Mesendoderm (in vitro differentiated cells): Measurements from ENCODE around the gene GAS2L3. TPM values are rescaled to one million over a fixed set of nuclear protein-coding genes. Genes with fewer than 3 reads are reported as not detected.

Experiments
- DNase-seq: peaks from one replicate; pipeline ENCODE4 v3.0.0; 2013
- H2AK5ac ChIP-seq: 2 replicates; pipeline ENCODE4 v1.6.1; 2013; ENCODE audit warnings: low read length, inconsistent platforms
- H2BK120ac ChIP-seq: 2 replicates; pipeline ENCODE4 v1.6.1; 2013; ENCODE audit warnings: low read depth, mild to moderate bottlenecking, low read length, moderate library complexity, mixed read lengths
- H2BK15ac ChIP-seq: replicated peaks from 2 replicates; pipeline ENCODE4 v1.6.1; 2013; ENCODE audit warnings: low read depth, mild to moderate bottlenecking, moderate library complexity
- H2BK5ac ChIP-seq: 2 replicates; pipeline ENCODE4 v1.6.1; 2013; ENCODE audit warnings: low read length, inconsistent platforms
- H3K18ac ChIP-seq: 2 replicates; pipeline ENCODE4 v1.6.1; 2013; ENCODE audit warnings: mild to moderate bottlenecking, low read length, mixed read lengths
- H3K23ac ChIP-seq: one replicate; pipeline ENCODE4 v1.6.1; 2013; ENCODE audit warnings: low read length
- H3K27ac ChIP-seq: 2 replicates; pipeline ENCODE4 v1.5.1; 2013; ENCODE audit warnings: low read depth, mild to moderate bottlenecking, inconsistent platforms, low read length, moderate library complexity
- H3K27me3 ChIP-seq: 2 replicates; pipeline ENCODE4 v1.6.1; 2013; ENCODE audit warnings: low read length, control low read depth, mild to moderate bottlenecking, inconsistent platforms; ENCODE audit not compliant: insufficient read depth, poor library complexity
- H3K36me3 ChIP-seq: 2 replicates; pipeline ENCODE4 v1.6.1; 2013; ENCODE audit warnings: low read length, inconsistent platforms; ENCODE audit not compliant: control insufficient read depth, insufficient read depth
- H3K4ac ChIP-seq: one replicate; pipeline ENCODE4 v1.6.1; 2013; ENCODE audit warnings: low read depth, mild to moderate bottlenecking, low read length, moderate library complexity
- H3K4me1 ChIP-seq: 2 replicates; pipeline ENCODE4 v1.6.1; 2013; ENCODE audit warnings: low read depth, low read length, inconsistent platforms; ENCODE audit not compliant: control insufficient read depth
- H3K4me2 ChIP-seq: 2 replicates; pipeline ENCODE4 v1.6.1; 2013; ENCODE audit warnings: low read length
- H3K4me3 ChIP-seq: 2 replicates; pipeline ENCODE4 v1.5.1; 2013; ENCODE audit warnings: mild to moderate bottlenecking, low read length
- H3K56ac ChIP-seq: one replicate; pipeline ENCODE4 v1.6.1; 2013; ENCODE audit warnings: low read length
- H3K79me1 ChIP-seq: 2 replicates; pipeline ENCODE4 v1.6.1; 2013; ENCODE audit warnings: low read length, inconsistent platforms
- H3K79me2 ChIP-seq: 2 replicates; pipeline ENCODE4 v1.6.1; 2013; ENCODE audit warnings: mild to moderate bottlenecking, low read length; ENCODE audit not compliant: control insufficient read depth, insufficient read depth
- H3K9ac ChIP-seq: 2 replicates; pipeline ENCODE4 v1.6.1; 2013; ENCODE audit warnings: low read length, inconsistent platforms
- H4K5ac ChIP-seq: one replicate; pipeline ENCODE4 v1.6.1; 2013; ENCODE audit warnings: low read length
- H4K8ac ChIP-seq: one replicate; pipeline ENCODE4 v1.6.1; 2013; ENCODE audit warnings: low read depth, mild to moderate bottlenecking, control low read depth, low read length, moderate library complexity
- WGBS: extraction: QIAGEN DNeasy Blood & Tissue Kit; methylation state at CpG from one replicate; pipeline ENCODE4 v1.1.7; 2013; ENCODE audit warnings: low lambda C conversion rate, missing lambda C conversion rate; ENCODE audit not compliant: insufficient coverage; ENCODE audit errors: extremely low coverage; 5-methylcytosine and 5-hydroxymethylcytosine counted together
- small RNA-seq: library from polyadenylated mRNA; stranded (forward); fragments of <200 nt; extraction: miRNeasy Mini kit (QIAGEN cat#:217004); gene quantifications from one replicate; pipeline ENCODE3, GENCODE V24; 2013; ENCODE audit not compliant: insufficient read depth

Gene GAS2L3

GRCh38 chr12:100671396-100672074 lies 98.1 kb downstream of the GAS2L3 start:
- no peaks in the 10 kb centered on the region for H3K79me2 ChIP-seq

GRCh38 chr12:100672075-100672592 lies 98.7 kb downstream of the GAS2L3 start:
- Histone ChIP-seq H3K56ac (no peak overlapping the region), H2BK5ac (no peak overlapping the region), H4K5ac (no peak overlapping the region), H3K4ac (no peak overlapping the region), H3K9ac (no peak overlapping the region), H3K4me1 (no peaks in the 10 kb centered on the region), H3K36me3 (no peaks in the 10 kb centered on the region), H2AK5ac (no peak overlapping the region), H4K8ac (no peak overlapping the region), H3K79me2 (no peaks in the 10 kb centered on the region), H3K27me3 (no peaks in the 10 kb centered on the region), H3K27ac (no peak overlapping the region), H2BK120ac (no peak overlapping the region), H3K4me3 (no peak overlapping the region), H3K79me1 (no peaks in the 10 kb centered on the region), H3K23ac (no peak overlapping the region), H3K18ac (no peak overlapping the region), H3K4me2 (no peak overlapping the region), H2BK15ac (no peak overlapping the region)
- no CpG with 5 or more reads among the region's 2 CpGs for WGBS
- DNase-seq = peak; percentile 75

More at GRCh38 chr12:100671396-100672074, 98.1 kb downstream of the GAS2L3 start:
- H3K4me3 ChIP-seq = no peak overlapping the region
- no peak overlapping the region for H4K5ac ChIP-seq
- H2BK5ac ChIP-seq = no peak overlapping the region
- WGBS = no CpG with 5 or more reads among the region's 7 CpGs
- no peak overlapping the region for H3K18ac ChIP-seq
- H3K4me2 ChIP-seq = no peak overlapping the region
- no peak overlapping the region for H2AK5ac ChIP-seq
- no peak overlapping the region for H4K8ac ChIP-seq
- H3K27me3 ChIP-seq = no peaks in the 10 kb centered on the region
- H3K56ac ChIP-seq = no peak overlapping the region
- no peaks in the 10 kb centered on the region for H3K4me1 ChIP-seq
- H2BK120ac ChIP-seq = no peak overlapping the region
- H3K9ac ChIP-seq = no peak overlapping the region
- H3K4ac ChIP-seq = no peak overlapping the region
- H3K36me3 ChIP-seq = no peaks in the 10 kb centered on the region
- no peak overlapping the region for H2BK15ac ChIP-seq
- H3K79me1 ChIP-seq = no peaks in the 10 kb centered on the region
- no peak for DNase-seq
- H3K23ac ChIP-seq = no peak overlapping the region
- no peak overlapping the region for H3K27ac ChIP-seq

DNA sequence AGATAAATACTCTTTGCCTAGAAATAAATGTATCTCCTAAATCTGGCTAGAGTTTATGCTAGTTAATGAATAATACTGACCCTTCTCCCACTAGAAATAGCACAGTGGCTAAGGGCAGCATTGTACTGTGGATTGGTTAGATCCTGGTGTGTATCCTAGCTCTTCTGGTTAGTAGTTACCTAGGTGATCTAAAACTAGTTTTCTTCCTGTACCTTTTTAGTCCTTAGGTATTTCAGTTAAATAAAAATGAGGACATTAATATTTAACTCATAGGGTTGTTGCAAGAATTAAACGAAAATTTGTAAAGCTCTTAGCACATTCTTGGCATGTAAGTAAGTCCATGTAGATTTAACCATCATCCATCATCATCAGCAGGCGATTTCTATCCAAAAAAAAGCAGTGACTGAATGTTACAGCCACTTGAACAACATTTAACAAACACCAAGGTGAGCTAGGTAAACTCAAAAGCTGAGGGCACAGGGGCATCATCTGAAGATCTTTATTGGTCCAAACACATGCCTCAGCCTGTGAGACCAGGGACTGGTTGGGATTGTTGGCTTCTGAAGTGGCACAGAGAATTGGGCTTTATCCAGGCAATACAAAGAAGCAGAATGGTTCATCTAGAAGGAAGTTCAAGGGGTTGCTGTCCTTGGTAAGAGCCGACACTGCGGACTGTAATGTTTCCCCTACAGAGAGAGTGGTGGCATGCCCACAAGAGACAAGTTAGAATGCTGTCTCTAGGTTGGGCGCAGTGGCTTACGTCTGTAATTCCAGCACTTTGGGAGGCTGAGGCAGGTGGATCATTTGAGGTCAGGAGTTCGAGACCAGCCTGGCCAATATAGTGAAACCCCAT lies 100.8 kb downstream of the GAS2L3 start:
- no peak for DNase-seq
- Histone ChIP-seq H2BK120ac (no peak overlapping the region), H3K27ac (no peak overlapping the region), H2BK15ac (no peak overlapping the region), H3K18ac (no peak overlapping the region), H3K4me2 (no peak overlapping the region), H3K4me3 (no peak overlapping the region), H3K9ac (no peak overlapping the region), H3K36me3 (no peaks in the 10 kb centered on the region), H4K5ac (no peak overlapping the region), H3K4me1 (no peaks in the 10 kb centered on the region), H3K79me1 (no peaks in the 10 kb centered on the region), H3K4ac (no peak overlapping the region), H3K56ac (no peak overlapping the region), H3K23ac (no peak overlapping the region), H3K79me2 (no peaks in the 10 kb centered on the region), H2BK5ac (no peak overlapping the region), H4K8ac (no peak overlapping the region), H3K27me3 (no peaks in the 10 kb centered on the region), H2AK5ac (no peak overlapping the region)
- WGBS = no CpG with 5 or more reads among the region's 7 CpGs

Small RNA genes within 50 kb of the gene (small RNA-seq; reads per million reads assigned to genes)
- gene AC010200.2 = not detected
